GM23248 (cell line): Measurements from ENCODE around the gene CTF1.

ENCODE experiments used
- EZH2 ChIP-seq: fragments of 200-600 bp; sonication (generic); IDR thresholded peaks from 2 replicates; pipeline ENCODE4 v1.6.1; 2018; ENCODE audit warnings: antibody characterized with exemption, mild to moderate bottlenecking; ENCODE audit not compliant: insufficient read depth, poor library complexity, severe bottlenecking
- EZH2phosphoT487 ChIP-seq: fragments of 200-600 bp; sonication (generic); IDR thresholded peaks from 2 replicates; pipeline ENCODE4 v1.6.1; 2018; ENCODE audit warnings: antibody characterized with exemption, moderate library complexity, mild to moderate bottlenecking, low read depth; ENCODE audit not compliant: insufficient read depth

DNA sequence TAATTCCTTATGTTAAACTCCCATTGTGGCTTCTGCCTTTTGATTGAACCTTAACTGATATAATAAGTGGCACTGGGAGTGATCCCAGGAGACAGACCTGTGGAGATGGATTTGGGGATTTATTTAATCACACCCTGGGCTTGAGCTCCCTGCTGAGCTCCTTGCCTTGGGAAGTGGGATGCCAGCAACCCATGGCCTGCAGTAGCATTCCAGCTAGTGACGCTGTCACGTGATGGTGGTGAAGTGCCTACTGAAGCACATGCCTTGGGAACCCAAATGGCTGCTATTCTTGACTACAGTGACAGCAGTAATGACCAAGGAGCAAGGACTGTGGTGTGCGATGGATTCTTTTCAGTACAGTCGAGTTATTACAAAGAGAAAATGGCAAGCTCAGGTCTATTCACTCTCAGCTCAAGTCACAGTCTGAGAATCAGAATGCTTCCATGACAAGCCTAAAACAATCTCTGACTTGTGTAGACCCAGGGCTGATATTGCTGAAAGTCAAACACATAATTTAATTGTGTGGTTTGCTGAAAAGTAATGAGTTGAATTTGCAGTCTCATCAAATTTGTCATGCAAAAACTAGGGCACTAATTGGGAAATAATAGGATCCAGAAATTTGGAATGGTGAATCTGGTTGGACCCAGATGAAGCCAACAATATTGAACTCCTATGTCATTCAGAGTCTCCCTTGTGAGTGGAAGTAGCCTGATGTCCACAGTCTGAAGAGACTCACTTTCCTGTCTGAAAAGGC lies 49.6 kb upstream of the CTF1 start:
- TF ChIP-seq EZH2 (no peak), EZH2phosphoT487 (no peak)
